Activated CD8-positive, alpha-beta memory T cell treated with anti-CD3 and anti-CD28 coated beads, Interleukin-2, amount 50 U/mL, for 1 hour (primary cell): ENCODE data around the gene DNAJB11.
"Not testable (repeated sequence)": the region's sequence is repeated elsewhere in the genome, so short reads cannot be mapped to it uniquely, and the experiment has no call there.

Experiments
- DNase-seq: peaks from one replicate; pipeline ENCODE4 v3.0.0-alpha.2; 2020; ENCODE audit errors: extremely low read depth

The DNAJB11 gene

DNA sequence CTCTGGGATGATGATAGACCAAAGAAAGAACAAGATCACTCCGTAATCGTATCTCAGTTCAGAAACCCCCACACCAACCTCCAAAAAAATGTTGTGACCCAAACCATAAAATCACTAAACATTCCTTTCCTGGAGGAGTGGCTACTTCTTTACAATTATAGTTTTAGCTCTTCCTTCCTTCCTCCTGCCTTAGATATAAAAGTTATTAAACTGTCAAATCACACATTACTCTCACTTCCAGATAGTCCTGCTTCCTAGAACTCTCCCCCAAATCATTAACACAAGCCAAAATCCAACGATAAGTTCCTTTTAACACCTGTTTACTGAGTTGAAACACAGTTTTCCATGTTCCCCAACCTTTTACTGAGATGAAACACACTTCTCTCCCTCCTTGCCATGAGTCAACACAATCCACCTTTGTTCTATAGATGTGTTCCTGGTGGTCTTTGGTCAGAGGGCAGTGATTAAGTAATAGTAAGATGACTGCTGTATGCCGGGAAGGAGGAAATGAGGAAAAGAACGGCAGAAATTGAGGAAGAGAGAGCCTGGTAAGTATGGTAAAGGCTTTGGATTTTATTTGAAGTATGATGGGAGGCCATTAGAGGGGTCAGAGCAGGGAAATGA, 18.0 kb upstream of the DNAJB11 start:
- no peak for DNase-seq

DNA sequence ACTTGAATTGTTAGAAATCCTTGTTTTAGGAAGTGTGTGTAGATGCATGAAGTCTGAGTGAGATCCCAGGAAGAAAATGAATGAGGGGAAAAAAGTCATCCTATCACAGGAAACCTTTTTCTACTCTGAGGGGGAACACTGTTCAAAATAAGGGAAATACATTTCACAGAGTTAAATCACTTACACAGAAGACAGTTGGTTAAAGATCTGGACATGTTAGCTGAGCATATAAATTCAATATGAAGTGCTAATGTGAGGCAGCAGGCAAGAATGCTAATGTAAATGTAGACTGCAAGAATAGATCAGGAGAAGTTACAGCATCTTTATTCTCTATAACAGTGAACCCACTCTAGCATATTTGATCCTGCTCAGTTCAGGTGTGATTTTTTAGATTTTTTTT, 5.9 kb upstream of the DNAJB11 start:
- no peak for DNase-seq

DNA sequence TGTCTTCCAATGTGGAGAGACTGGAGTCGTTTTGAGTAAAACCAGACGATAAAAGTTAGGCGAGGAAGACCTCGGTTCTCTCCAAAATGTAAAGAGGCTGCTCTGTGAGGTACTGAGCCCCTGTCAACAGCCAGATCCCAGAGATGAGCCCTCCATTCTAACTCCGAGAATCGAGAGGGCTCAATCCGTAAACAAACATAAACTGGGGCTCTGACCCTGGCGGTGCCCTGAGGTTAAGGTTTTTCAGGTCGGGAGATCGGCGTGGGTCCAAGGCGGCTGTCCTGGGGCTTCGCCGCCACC, 3.8 kb upstream of the DNAJB11 start:
- DNase-seq = no peak

DNA sequence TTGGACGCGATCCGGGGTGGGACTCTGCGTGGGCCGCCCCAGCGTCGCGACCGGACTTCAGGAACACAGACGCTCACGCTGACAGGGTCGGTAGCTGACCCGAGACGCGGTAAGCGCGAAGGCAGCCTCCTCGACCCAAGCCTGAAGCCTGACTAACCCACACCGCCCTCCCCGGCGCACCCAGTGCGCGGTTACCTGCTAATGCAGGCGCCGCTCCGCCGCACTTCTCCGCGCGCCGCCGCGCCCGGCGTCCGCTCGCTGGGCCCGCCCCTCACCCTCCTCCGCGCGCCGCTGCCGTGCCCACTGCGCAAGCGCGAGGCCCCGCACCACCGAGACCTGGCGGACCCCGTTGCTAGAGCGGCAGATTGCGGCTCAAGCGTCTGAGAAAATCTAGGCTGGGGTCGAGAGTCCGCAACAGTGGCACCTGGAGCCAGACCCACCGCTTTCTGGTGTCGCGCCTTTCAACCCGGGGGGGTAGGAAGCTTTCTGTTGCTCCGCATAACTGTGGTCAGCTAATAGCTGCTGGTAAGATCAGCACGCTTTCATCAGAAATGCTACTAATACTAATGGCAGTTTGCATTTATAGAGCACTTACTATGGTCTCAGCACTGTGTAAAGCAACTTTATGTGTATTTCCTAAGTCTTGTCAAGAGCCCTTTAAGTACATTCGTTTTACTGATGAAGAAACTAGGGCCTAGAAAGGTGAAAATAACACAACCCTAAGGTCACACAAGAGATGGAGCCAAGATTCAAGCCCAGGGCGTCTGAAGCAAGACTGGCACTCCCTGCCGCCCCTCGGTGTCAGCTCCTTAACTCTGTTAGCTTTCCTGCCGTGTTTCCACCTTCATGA, 3.2 kb upstream of the DNAJB11 start, which contains the start of gene TBCCD1:
TSS of gene TBCCD1 (minus strand) at position 268 of the 850 bp plus-strand sequence. CDS start 3,010 bp downstream, outside the sequence.
- peak; percentile 62 for DNase-seq

DNA sequence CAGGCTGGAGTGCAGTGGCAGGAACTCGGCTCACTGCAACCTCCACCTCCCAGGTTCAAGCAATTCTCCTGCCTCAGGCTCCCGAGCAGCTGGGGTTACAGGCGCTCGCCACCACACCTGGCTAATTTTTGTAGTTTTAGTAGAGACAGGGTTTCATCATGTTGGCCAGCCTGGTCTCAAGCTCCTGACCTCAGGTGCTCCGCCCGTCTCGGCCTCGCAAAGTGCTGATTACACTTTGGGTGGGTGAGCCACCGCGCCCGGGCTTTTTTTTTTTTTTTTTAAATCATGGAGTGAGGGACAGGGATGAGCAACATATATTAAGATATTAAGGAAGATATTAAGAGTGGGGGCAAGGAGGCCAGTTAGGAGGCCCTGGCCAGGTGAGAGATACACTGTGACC, 1.2 kb upstream of the DNAJB11 start:
- DNase-seq = not testable (repeated sequence)

DNA sequence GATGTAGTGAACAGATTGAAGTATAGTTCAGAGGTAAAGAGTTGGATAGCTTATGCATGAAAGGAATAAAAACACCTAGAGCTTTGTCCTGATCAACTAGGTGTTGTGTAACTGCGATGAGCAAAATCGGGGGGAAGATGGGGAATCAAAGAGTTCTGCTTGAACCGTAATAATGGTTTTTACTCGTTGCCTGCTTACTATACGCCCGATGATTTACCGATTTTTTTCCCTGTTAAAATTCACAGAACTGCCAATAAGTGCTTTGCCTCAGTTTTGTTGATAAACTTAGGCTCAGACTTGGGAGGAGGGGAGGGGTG, 783 bp upstream of the DNAJB11 start:
- no peak for DNase-seq

DNA sequence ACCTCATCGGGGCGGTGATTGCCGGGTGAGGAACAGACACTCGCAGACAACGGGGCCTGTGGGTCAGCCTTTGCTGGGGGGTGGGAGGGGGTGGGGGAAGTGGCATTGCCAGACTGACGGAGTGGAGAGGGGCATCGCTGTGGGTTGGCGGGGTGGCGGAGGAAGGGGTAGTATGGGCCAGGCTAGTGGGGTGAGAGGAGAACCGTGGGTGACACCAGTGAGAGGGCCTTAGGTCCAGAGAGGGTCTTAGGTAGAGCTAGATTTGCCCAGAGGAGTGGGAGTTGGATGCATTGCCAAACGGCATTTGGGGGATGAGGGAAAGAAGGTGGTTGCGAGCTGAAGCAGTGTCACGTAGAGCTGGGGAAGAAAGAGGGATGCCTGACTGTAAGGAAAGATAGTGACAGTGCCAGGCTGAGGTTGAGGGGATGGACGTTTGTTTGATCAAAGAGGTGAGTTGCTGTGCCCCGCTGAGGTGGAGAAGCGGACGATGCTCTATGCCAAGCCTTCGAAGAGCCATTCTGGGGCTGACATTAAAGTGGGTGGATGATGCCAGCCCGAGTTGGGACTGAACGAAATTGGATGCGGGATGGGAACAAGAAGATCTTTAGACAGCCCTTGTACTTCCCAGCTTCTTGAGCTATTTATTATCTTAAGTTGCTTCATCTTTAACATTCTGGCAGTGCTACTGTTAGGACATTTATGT, 572 bp downstream of the DNAJB11 start:
- DNase-seq = no peak

DNA sequence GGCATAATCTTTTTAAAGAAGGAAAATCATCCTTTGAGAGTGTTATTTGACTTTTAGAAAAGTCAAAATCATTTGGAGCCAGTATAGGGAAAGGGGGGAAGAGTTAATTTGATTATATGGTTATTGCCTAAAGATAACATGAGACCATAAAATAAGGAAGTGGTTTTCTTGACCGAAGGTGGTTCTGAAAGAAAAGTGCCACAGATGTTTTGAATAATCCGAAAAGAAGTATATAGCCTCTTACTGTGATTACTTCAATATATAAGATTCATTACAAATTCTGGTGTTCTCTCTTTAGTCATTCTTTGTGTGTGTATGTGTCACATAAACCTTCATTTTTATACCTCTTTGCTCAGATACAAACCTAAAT, 1.1 kb downstream of the DNAJB11 start:
- DNase-seq = no peak

DNA sequence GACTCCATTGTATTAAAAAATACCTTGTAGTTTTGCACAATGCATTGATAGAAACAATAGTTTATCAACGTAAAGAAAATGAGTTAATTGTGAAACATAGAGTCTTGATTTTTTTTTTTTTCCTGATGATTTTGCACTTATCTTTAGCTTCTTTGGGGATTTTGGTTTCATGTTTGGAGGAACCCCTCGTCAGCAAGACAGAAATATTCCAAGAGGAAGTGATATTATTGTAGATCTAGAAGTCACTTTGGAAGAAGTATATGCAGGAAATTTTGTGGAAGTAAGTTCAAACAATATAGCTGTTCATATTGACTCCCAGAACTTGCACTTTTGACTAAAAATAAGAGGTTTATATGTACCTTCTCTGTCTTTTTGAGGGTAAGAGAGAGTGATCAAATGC, 7.0 kb downstream of the DNAJB11 start:
- DNase-seq = no peak

DNA sequence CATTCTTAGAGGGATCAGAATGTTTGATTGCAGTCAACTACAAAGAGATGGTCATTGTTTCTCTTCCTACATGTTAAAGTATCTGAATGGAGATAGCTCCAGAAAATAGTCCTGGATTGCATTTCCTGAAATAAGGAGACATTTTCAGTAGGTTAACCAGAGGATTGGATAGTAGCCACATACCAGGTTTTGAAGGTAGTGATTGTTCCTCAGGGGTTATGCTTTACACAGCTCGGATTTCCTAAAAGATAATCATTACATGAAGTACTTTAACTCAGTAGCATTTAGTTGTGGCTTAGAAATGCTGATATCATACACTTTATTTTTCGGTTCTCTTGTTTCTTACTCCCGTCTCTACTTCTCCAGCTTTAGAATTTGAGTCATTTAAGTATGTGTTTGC, 10.3 kb downstream of the DNAJB11 start:
- DNase-seq = no peak

DNA sequence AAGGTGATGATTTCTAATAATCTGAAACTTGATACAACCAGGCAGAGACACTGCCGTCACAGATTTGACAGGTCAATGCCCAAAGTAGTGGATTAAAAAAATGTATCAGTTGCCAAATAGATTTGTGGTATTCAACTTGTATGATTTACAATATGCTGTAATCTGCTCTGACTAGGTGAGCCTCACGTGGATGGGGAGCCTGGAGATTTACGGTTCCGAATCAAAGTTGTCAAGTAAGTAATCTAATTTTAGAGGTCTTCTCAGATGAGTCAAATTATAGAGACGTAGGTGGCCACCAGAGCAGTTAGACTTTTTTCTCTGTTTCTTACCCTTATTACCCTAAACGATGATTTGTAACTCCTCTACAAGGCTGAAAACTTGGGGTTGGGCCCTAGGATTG, 12.0 kb downstream of the DNAJB11 start:
- no peak for DNase-seq

DNA sequence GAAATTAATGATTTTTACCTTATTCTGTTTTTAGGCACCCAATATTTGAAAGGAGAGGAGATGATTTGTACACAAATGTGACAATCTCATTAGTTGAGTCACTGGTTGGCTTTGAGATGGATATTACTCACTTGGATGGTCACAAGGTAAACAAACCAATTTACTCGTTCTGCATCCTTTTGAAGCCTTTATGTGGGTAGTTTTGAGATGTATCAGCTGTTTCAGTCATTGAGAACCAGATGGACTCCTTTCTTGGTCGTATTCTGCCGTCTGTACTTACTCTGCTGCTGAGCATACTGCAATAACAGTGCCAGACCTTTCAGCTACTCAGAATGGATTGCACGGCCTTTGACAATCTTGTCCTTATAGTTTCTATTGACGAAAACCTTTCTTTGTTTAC, 13.3 kb downstream of the DNAJB11 start:
- DNase-seq = no peak

DNA sequence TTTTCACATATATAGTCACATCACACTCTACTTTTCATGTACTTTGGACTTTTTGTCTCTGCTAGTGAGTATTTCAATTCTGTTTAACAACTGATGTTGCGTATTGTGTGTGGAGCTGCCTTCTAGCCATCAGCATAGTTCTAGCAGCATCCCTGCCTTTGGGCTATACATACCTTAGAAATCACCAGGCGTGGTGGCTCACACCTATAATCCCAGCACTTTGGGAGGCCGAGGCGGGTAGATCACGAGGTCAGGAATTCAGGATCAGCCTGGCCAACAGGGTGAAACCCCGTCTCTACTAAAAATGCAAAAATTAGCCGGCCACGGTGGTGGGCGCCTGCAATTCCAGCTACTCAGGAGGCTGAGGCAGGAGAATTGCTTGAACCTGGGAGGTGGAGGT, 15.7 kb downstream of the DNAJB11 start:
- not testable (repeated sequence) for DNase-seq

DNA sequence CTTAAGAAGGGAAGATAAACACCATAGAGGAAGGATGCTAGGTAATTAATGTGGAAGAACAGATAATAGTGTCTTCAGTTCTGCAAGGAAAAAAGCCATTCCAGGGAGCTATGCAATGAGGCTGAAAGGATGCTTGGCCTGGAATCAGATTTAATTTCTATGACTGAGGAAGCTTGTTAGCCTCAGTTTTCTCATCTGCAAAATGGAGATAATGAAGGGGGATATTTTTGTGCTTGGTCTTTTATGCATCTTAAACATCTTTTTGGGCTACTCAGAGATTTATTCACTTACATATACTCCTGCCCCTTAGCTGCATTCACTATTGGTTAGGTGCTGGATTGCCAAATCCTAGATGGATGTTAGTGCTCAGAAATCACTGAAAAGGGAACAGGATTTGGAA, 16.7 kb downstream of the DNAJB11 start:
- DNase-seq = no peak

DNA sequence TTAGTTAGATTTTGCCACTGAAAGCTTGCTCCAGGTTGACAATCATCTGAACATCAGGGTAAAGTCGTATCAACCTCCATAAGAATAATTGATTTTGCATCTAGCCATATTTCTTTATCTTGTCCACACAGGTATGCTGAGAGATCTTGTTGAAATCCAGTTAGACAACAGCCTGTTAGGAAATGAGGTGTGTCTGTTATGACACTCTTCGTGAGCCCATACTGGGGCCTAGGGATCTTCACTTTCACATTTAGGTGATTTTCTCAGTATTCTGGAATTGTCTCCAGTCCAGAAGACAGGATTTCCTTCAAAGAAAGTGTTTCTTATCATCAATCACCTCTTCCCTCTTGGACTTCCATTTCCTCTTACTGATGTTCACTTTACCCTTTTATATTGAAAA, 18.1 kb downstream of the DNAJB11 start:
- no peak for DNase-seq

DNA sequence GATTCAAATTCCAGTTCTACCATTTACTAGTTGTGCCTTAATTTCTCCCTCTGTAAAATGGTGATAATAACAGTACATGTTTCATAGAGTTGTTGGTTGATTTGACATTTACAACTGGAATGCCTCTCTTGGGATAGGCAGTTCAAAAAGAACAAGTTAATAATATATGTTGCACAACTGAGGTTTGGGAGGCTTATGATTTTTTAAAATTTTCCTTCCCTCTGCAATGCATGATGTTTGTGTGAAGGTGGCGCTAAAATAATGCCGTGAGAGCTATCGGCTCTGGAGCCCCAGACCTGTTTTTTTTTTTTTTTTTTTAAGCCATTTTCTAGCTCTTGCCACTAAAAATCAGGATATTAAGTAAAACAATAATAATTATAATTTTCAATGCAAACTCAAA, 18.6 kb downstream of the DNAJB11 start:
- DNase-seq = no peak

DNA sequence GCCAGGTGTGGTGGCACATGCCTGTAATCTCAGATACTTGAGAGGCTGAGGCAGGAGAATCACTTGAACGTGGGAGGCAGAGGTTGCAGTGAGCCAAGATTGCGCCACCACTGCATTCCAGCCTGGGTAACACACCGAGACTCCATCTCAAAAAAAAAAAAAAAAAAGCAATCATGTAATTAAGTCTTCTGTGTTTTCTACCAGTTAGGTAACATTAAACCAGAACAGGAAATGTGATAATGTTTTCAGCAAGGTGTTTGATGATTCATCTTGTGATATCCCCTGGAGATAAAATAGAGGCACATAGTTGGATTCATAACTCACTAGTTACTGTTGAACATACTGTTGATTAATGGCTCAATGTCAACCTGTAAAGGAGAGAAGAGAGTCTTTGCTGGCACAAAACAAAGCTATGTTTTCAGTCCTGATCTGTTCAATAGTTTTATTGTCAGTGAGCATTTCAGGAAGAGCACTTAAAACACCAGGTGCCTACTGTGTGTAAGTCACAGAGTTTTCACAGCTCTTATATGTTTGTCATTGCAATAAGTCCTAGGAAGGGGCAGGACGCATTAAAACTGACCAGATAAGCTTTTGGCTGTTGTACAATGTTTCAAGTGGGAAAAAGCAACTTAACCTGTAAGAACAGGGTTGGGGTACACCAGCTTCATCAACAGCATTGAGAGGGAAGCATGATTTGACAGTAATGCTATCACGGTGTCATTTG, 19.5 kb downstream of the DNAJB11 start:
- DNase-seq = no peak

DNA sequence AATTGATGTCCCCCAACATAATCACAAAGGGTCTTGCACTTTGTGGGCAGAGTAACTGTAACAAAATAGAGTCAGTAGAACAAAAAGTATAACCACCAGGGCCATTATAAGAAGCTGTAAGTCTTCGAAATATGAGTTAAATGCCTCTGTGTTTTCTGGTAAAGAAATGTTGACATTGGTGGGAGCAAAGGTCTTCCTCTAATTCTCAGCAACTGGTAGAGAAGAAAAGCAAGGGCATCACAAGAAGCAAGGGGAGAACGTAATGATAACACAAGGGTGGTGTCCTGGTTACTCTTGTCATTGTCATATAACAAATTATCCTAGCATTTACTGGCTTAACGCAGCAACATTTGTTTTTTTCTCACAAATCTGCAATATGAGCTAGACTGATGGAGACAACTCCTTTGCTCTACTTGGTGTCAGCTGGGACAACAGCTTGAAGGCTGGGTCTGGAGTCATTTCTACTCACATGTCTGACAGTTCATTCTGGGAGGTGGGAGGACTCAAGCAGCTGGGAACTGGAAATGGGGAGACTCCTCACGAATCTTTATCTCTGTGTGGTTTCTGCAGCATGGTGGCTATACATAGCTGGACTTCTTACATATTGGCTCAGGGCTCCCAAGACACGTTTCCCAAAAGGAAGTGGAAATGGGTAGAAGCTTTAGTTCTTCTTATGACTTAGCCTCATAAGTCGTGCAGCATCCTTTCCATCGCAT, 20.2 kb downstream of the DNAJB11 start:
- DNase-seq = no peak

DNA sequence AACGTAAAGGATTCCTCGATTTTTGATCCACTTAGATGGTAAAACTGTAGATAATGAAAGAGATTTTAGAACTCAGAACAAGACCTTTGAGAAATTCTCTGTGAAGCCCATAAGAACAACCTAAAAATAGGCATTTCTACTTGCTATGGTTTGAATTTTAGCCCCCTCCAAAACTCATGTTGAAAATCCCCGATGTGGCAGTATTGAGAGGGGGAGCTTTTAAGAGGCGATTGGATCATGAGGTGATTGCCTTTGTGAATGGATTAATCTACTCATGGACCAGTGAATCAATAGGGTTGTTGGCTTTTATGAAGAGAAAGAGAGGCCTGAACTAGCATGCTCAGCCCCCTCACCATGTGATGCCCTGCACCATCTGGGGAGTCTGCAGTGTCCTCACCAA, 22.2 kb downstream of the DNAJB11 start:
- no peak for DNase-seq

DNA sequence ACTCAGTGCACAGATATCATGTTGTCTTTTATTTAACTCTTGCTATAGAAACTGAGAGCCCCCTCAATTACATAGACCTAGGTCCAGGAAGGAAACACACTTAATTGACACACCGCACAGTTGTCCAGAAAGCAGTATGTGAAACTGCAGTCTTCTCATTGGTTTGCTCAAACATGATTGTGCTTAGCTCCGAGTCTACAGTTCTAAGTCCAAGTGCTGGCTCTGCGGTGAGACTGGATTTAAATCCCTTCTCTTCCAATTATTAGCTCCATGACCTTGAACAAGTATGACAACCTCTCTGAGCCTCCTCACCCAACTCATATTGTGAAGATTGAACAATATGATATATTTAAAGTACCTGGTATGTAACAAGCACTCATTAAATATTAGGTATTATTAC, 23.3 kb downstream of the DNAJB11 start:
- DNase-seq = no peak

DNA sequence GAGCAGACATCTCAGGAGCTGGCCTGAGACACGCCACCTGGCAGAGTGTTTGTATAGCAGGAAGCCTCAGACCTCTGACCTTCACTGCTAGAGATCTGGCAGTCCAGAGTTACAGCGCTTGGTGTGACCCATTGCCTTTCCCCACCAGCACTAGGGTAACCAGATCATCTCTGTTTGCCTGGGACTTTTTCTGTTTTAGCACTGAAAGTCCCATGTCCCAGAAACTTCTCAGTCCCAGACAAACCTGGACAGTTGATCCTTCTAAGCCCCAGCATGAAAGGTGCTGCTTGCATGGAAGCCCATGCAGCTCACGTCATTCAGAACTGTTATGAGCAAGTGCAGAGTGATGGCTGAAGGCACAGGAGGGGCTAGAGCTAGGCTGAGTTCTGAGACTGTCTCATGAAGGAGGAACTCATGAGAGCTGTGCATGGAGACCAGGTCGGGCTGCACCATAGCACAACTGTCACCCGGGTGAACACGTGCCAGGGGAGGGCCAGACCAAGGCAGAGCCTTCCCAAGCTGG, 24.1 kb downstream of the DNAJB11 start:
- DNase-seq = no peak
